Endodermal cell (in vitro differentiated cells): ENCODE results near the gene CAPN12. TPM values are rescaled to one million over a fixed set of nuclear protein-coding genes. Genes with fewer than 3 reads are reported as not detected.

ENCODE experiments used
- DNase-seq: peaks from one replicate; pipeline ENCODE4 v3.0.0-alpha.2; 2017
- H3K27ac ChIP-seq: 2 replicates; pipeline ENCODE4 v1.5.1; 2013; ENCODE audit warnings: mild to moderate bottlenecking, low read depth, low read length, moderate library complexity
- H3K27me3 ChIP-seq: 2 replicates; pipeline ENCODE4 v1.6.1; 2013; ENCODE audit warnings: mild to moderate bottlenecking, low read length, moderate library complexity; ENCODE audit not compliant: insufficient read depth, control insufficient read depth, poor library complexity, severe bottlenecking
- H3K36me3 ChIP-seq: 2 replicates; pipeline ENCODE4 v1.7.0; 2013; ENCODE audit warnings: mild to moderate bottlenecking, low read length, moderate library complexity; ENCODE audit not compliant: control insufficient read depth, insufficient read depth
- H3K4me1 ChIP-seq: one replicate; pipeline ENCODE4 v1.7.0; 2013; ENCODE audit warnings: low read length; ENCODE audit not compliant: control insufficient read depth, insufficient read depth
- H3K4me3 ChIP-seq: 2 replicates; pipeline ENCODE4 v1.5.1; 2013; ENCODE audit warnings: mild to moderate bottlenecking, low read length, moderate library complexity
- H3K9ac ChIP-seq: 2 replicates; pipeline ENCODE4 v1.6.1; 2013; ENCODE audit warnings: mild to moderate bottlenecking, low read length, moderate library complexity; ENCODE audit not compliant: poor library complexity, severe bottlenecking; ENCODE audit errors: extremely low read depth
- H3K9me3 ChIP-seq: 2 replicates; pipeline ENCODE4 v1.6.1; 2013; ENCODE audit warnings: mild to moderate bottlenecking, low read length, moderate library complexity; ENCODE audit not compliant: control insufficient read depth
- H3K27ac Mint-ChIP-seq: 2 replicates; pipeline ENCODE4 v1.8.0; 2020; ENCODE audit warnings: mixed read lengths
- H3K27me3 Mint-ChIP-seq: 2 replicates; pipeline ENCODE4 v1.8.0; 2021; ENCODE audit warnings: mild to moderate bottlenecking, mixed read lengths; ENCODE audit not compliant: insufficient read depth
- H3K36me3 Mint-ChIP-seq: 2 replicates; pipeline ENCODE4 v1.8.0; 2020; ENCODE audit warnings: low read depth, mixed read lengths
- H3K4me1 Mint-ChIP-seq: 2 replicates; pipeline ENCODE4 v1.8.0; 2020; ENCODE audit warnings: mixed read lengths
- H3K4me3 Mint-ChIP-seq: 2 replicates; pipeline ENCODE4 v1.8.0; 2020; ENCODE audit warnings: mild to moderate bottlenecking, moderate library complexity, mixed read lengths
- H3K9me3 Mint-ChIP-seq: 2 replicates; pipeline ENCODE4 v1.8.0; 2020; ENCODE audit warnings: mild to moderate bottlenecking, mixed read lengths
- CTCF ChIP-seq: fragments of 200-600 bp; sonication (generic); conservative IDR thresholded peaks from 2 replicates; pipeline ENCODE4 v1.5.0; 2021; ENCODE audit warnings: antibody characterized with exemption, mild to moderate bottlenecking
- WGBS, 2 experiments: methylation state at CpG; one replicate each; pipeline versions ENCODE4 v1.1.5 to v1.1.7; 2013; ENCODE audit warnings: missing lambda C conversion rate in 2 of 2, mixed read lengths in 1 of 2; ENCODE audit not compliant: insufficient coverage in 1 of 2, insufficient read length in 1 of 2; 5-methylcytosine and 5-hydroxymethylcytosine counted together
- total RNA-seq, 2 donors: library from RNA; stranded (reverse); fragmentation: NEBNext Ultra II Directional in 1 of 2; extraction: Animal tissue kit (Norgen Biotek cat#: 25700) in 1 of 2; gene quantifications; 2 replicates in 1 of 2; 3 replicates in 1 of 2; pipeline ENCODE4 v1.2.1, GENCODE V29; 2021

CAPN12 gene
- total RNA-seq, 2 donors from 2014 or later, result 14.5 to 83.0 TPM

- no peaks in the 10 kb centered on the region for H3K9me3 Mint-ChIP-seq
- H3K27ac Mint-ChIP-seq, result no peak overlapping the region
- Histone ChIP-seq H3K9me3 (no peaks in the 10 kb centered on the region), H3K4me1 (peaks cover 17% of the 10 kb centered on the region), H3K27me3 (no peaks in the 10 kb centered on the region), H3K36me3 (peaks cover 72% of the 10 kb centered on the region), H3K27ac (no peak overlapping the region), H3K4me3 (no peak overlapping the region), H3K9ac (no peak overlapping the region)
- no peak for TF ChIP-seq CTCF
- WGBS, 2 experiments, result 92 to 93% methylated on average over 11 of the region's 11 CpGs
- H3K27me3 Mint-ChIP-seq, result no peaks in the 10 kb centered on the region
- no peak overlapping the region for H3K4me3 Mint-ChIP-seq
- peaks cover 13% of the 10 kb centered on the region for H3K4me1 Mint-ChIP-seq
- peaks cover 58% of the 10 kb centered on the region for H3K36me3 Mint-ChIP-seq
- no peak for DNase-seq
These were observed 26.4 kb downstream of the CAPN12 start for GRCh38 chr19:38717855-38718254.

- Mint-ChIP-seq H3K4me3 (no peak overlapping the region), H3K36me3 (peaks cover 54% of the 10 kb centered on the region), H3K4me1 (peaks cover 8% of the 10 kb centered on the region), H3K27ac (no peak overlapping the region), H3K27me3 (no peaks in the 10 kb centered on the region), H3K9me3 (no peaks in the 10 kb centered on the region)
- no peaks in the 10 kb centered on the region for H3K9me3 ChIP-seq
- no peak overlapping the region for H3K4me3 ChIP-seq
- DNase-seq, result no peak
- no peak for TF ChIP-seq CTCF
- H3K27me3 ChIP-seq, result no peaks in the 10 kb centered on the region
- no peak overlapping the region for H3K9ac ChIP-seq
- WGBS, 2 experiments, result 95 to 97% methylated on average over 17 of the region's 17 CpGs
- peaks cover 9% of the 10 kb centered on the region for H3K4me1 ChIP-seq
- H3K36me3 ChIP-seq, result peaks cover 76% of the 10 kb centered on the region
- no peak overlapping the region for H3K27ac ChIP-seq
These were observed 27.2 kb downstream of the CAPN12 start for GRCh38 chr19:38717051-38717450.

GRCh38 chr19:38715555-38715954 lies 28.7 kb downstream of the CAPN12 start:
- 86 to 95% methylated on average over 3 of the region's 3 CpGs for WGBS, 2 experiments
- Mint-ChIP-seq H3K27ac (no peak overlapping the region), H3K36me3 (peaks cover 56% of the 10 kb centered on the region), H3K4me1 (no peaks in the 10 kb centered on the region), H3K9me3 (no peaks in the 10 kb centered on the region), H3K4me3 (no peak overlapping the region), H3K27me3 (no peaks in the 10 kb centered on the region)
- no peaks in the 10 kb centered on the region for H3K4me1 ChIP-seq
- no peak for DNase-seq
- no peaks in the 10 kb centered on the region for H3K9me3 ChIP-seq
- H3K4me3 ChIP-seq, result no peak overlapping the region
- peaks cover 77% of the 10 kb centered on the region for H3K36me3 ChIP-seq
- H3K27ac ChIP-seq, result no peak overlapping the region
- no peak overlapping the region for H3K9ac ChIP-seq
- H3K27me3 ChIP-seq, result no peaks in the 10 kb centered on the region
- no peak for TF ChIP-seq CTCF
